ENCODE results near the gene PANK1.

The PANK1 gene

GRCh38 chr10:89556600-89556999 lies 88.4 kb downstream of the PANK1 start:
- H3K9ac ChIP-seq = no peak overlapping the region
- no peak overlapping the region for H2AFZ ChIP-seq (ENCODE audit: low read depth)
- no peak overlapping the region for H3K27ac ChIP-seq
- H3K27me3 ChIP-seq (ENCODE audit: insufficient read depth, low read depth) = no peaks in the 10 kb centered on the region
- H3K4me1 ChIP-seq (ENCODE audit: low read depth, poor library complexity, severe bottlenecking) = no peaks in the 10 kb centered on the region
- no peak for TF ChIP-seq CTCF (conservative IDR thresholded peaks at IDR 0.05; ENCODE audit: low read depth, low read length)
- no peak overlapping the region for H3K4me2 ChIP-seq
- H3K36me3 ChIP-seq (ENCODE audit: insufficient read depth) = no peaks in the 10 kb centered on the region
- H3K79me2 ChIP-seq (ENCODE audit: insufficient read depth, low read depth) = no peaks in the 10 kb centered on the region
- H4K20me1 ChIP-seq (ENCODE audit: insufficient read depth) = no peaks in the 10 kb centered on the region
- no peak overlapping the region for H3K4me3 ChIP-seq (IDR thresholded peaks at IDR 0.05; ENCODE audit: insufficient read depth, low read depth, low read length)

- H3K4me3 ChIP-seq (IDR thresholded peaks at IDR 0.05; ENCODE audit: insufficient read depth, low read depth, low read length) = no peak overlapping the region
- no peak overlapping the region for H3K4me2 ChIP-seq
- H4K20me1 ChIP-seq (ENCODE audit: insufficient read depth) = no peaks in the 10 kb centered on the region
- no peak overlapping the region for H3K27ac ChIP-seq
- H3K4me1 ChIP-seq (ENCODE audit: low read depth, poor library complexity, severe bottlenecking) = no peaks in the 10 kb centered on the region
- H2AFZ ChIP-seq (ENCODE audit: low read depth) = no peak overlapping the region
- H3K79me2 ChIP-seq (ENCODE audit: insufficient read depth, low read depth) = no peaks in the 10 kb centered on the region
- H3K9ac ChIP-seq = no peak overlapping the region
- no peaks in the 10 kb centered on the region for H3K36me3 ChIP-seq (ENCODE audit: insufficient read depth)
- no peaks in the 10 kb centered on the region for H3K27me3 ChIP-seq (ENCODE audit: insufficient read depth, low read depth)
- no peak for TF ChIP-seq CTCF (conservative IDR thresholded peaks at IDR 0.05; ENCODE audit: low read depth, low read length)
Measured at GRCh38 chr10:89555688-89556445, 89.2 kb downstream of the PANK1 start.

GRCh38 chr10:89554433-89554832 lies 90.6 kb downstream of the PANK1 start:
- TF ChIP-seq CTCF (conservative IDR thresholded peaks at IDR 0.05; ENCODE audit: low read depth, low read length) = no peak

GRCh38 chr10:89553064-89553734 lies 91.8 kb downstream of the PANK1 start:
- Histone ChIP-seq H3K4me1 (ENCODE audit: low read depth, poor library complexity, severe bottlenecking) (no peaks in the 10 kb centered on the region), H3K4me2 (no peak overlapping the region), H3K4me3 (IDR thresholded peaks at IDR 0.05; ENCODE audit: insufficient read depth, low read depth, low read length) (no peak overlapping the region), H3K79me2 (ENCODE audit: insufficient read depth, low read depth) (no peaks in the 10 kb centered on the region), H2AFZ (ENCODE audit: low read depth) (no peak overlapping the region), H4K20me1 (ENCODE audit: insufficient read depth) (no peaks in the 10 kb centered on the region), H3K9ac (no peak overlapping the region), H3K27ac (no peak overlapping the region), H3K27me3 (ENCODE audit: insufficient read depth, low read depth) (no peaks in the 10 kb centered on the region), H3K36me3 (ENCODE audit: insufficient read depth) (no peaks in the 10 kb centered on the region)
- TF ChIP-seq CTCF (conservative IDR thresholded peaks at IDR 0.05; ENCODE audit: low read depth, low read length) = no peak

More at GRCh38 chr10:89554433-89554832, 90.6 kb downstream of the PANK1 start:
- no peaks in the 10 kb centered on the region for H3K79me2 ChIP-seq (ENCODE audit: insufficient read depth, low read depth)
- no peak overlapping the region for H3K27ac ChIP-seq
- H2AFZ ChIP-seq (ENCODE audit: low read depth) = no peak overlapping the region
- H3K4me1 ChIP-seq (ENCODE audit: low read depth, poor library complexity, severe bottlenecking) = no peaks in the 10 kb centered on the region
- no peak overlapping the region for H3K4me3 ChIP-seq (IDR thresholded peaks at IDR 0.05; ENCODE audit: insufficient read depth, low read depth, low read length)
- no peak overlapping the region for H3K4me2 ChIP-seq
- H3K27me3 ChIP-seq (ENCODE audit: insufficient read depth, low read depth) = no peaks in the 10 kb centered on the region
- no peak overlapping the region for H3K9ac ChIP-seq
- H3K36me3 ChIP-seq (ENCODE audit: insufficient read depth) = no peaks in the 10 kb centered on the region
- H4K20me1 ChIP-seq (ENCODE audit: insufficient read depth) = no peaks in the 10 kb centered on the region

Data from KMS-11 (cell line).